Upper lobe of left lung (tissue), 4 donors: ENCODE measurements around the gene CYP19A1.

Experiments used
- POLR2AphosphoS5 ChIP-seq, 2 donors: sonication (generic); formaldehyde crosslinking; IDR thresholded peaks; one replicate each; pipeline ENCODE4 v1.5.1; 2017; ENCODE audit warnings: antibody characterized with exemption in 2 of 2
- TF ChIP-seq, protein P1 (sequence below), 6 experiments: fragments of 450-650 bp in 4 of 6; fragments of 200-600 bp in 2 of 6; sonication (generic) in 2 of 6; IDR thresholded peaks; one replicate each; pipeline ENCODE4 v1.5.1; 2016 to 2019; ENCODE audit warnings: antibody characterized with exemption in 6 of 6

DNA sequence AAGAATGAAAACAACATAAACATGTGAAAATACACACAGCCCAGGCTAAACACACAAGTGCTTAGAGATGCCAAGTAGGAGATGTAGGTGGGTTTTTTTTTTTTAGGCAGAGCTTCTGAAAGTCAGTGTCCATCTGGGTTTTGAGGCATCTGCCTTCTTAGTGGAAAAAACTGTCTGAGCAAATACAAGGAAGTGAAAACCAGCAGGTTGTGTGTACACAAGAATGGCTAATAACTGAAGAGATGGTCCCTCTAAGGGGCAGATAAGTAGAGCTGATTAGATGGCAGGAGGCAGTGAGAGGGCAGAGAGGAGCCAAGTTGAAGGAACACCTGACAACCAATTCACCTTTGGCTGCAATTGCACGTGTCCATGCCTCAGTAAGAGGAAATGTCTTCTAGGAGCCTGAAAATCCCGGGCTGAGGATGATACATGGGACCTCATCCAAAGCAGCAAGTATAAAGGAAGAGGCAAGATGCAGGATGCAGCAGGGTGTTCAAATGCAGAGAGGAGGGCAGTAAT, 34.9 kb downstream of the CYP19A1 start:
- TF ChIP-seq, protein P1, sequence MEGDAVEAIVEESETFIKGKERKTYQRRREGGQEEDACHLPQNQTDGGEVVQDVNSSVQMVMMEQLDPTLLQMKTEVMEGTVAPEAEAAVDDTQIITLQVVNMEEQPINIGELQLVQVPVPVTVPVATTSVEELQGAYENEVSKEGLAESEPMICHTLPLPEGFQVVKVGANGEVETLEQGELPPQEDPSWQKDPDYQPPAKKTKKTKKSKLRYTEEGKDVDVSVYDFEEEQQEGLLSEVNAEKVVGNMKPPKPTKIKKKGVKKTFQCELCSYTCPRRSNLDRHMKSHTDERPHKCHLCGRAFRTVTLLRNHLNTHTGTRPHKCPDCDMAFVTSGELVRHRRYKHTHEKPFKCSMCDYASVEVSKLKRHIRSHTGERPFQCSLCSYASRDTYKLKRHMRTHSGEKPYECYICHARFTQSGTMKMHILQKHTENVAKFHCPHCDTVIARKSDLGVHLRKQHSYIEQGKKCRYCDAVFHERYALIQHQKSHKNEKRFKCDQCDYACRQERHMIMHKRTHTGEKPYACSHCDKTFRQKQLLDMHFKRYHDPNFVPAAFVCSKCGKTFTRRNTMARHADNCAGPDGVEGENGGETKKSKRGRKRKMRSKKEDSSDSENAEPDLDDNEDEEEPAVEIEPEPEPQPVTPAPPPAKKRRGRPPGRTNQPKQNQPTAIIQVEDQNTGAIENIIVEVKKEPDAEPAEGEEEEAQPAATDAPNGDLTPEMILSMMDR (IDR thresholded peaks at IDR 0.05) = no peak
- TF ChIP-seq POLR2AphosphoS5 (IDR thresholded peaks at IDR 0.05) = no peak
